T follicular helper cell (primary cell): ENCODE data around the gene MRPS17.

Source experiments
- DNase-seq: peaks from one replicate; pipeline ENCODE4 v3.0.0-alpha.2; 2020; ENCODE audit warnings: low read depth

MRPS17 gene

GRCh38 chr7:55970978-55971377 is 19.3 kb downstream of the MRPS17 start:
- DNase-seq: no peak

- DNase-seq: no peak
Measured at GRCh38 chr7:55973747-55974250, 22.1 kb downstream of the MRPS17 start.

- no peak for DNase-seq
Measured at GRCh38 chr7:55975988-55976633, 24.4 kb downstream of the MRPS17 start.

GRCh38 chr7:55977831-55978230 is 26.2 kb downstream of the MRPS17 start:
- DNase-seq: no peak

- DNase-seq: no peak
Measured at GRCh38 chr7:55980266-55980665, 28.6 kb downstream of the MRPS17 start.

- no peak for DNase-seq
Measured at GRCh38 chr7:55983537-55983936, 31.9 kb downstream of the MRPS17 start.

- DNase-seq: no peak
Measured at GRCh38 chr7:55992346-55992745, 40.7 kb downstream of the MRPS17 start.

- DNase-seq: no peak
Measured at GRCh38 chr7:55996856-55997500, 45.3 kb downstream of the MRPS17 start.

GRCh38 chr7:56003749-56004148 is 52.1 kb downstream of the MRPS17 start:
- no peak for DNase-seq
